Mononuclear cell (primary cell): ENCODE measurements around the gene ZNF764. TPM values are rescaled to one million over a fixed set of nuclear protein-coding genes. Genes with fewer than 3 reads are reported as not detected.
A peak's percentile ranks its signal among the peaks of the same experiment; 100 is the strongest.
"Not testable (repeated sequence)": the region's sequence is repeated elsewhere in the genome, so short reads cannot be mapped to it uniquely, and the experiment has no call there.

Source experiments
- H3K27me3 ChIP-seq: 2 replicates; pipeline ENCODE4 v1.6.0; 2011; ENCODE audit warnings: low read length, control low read depth; ENCODE audit not compliant: insufficient read depth
- H3K4me1 ChIP-seq: 2 replicates; pipeline ENCODE4 v1.5.1; 2011; ENCODE audit warnings: mild to moderate bottlenecking, low read length, control low read depth; ENCODE audit not compliant: insufficient read depth
- H3K4me3 ChIP-seq: 2 replicates; pipeline ENCODE4 v1.5.1; 2011; ENCODE audit warnings: mild to moderate bottlenecking, low read length, moderate library complexity
- H3K9me3 ChIP-seq: 2 replicates; pipeline ENCODE4 v1.5.1; 2011; ENCODE audit warnings: low read depth, mild to moderate bottlenecking, control low read depth, low read length
- total RNA-seq: library from RNA; depleted of rRNA; stranded (reverse); fragments of >200 nt; gene quantifications from one replicate; pipeline ENCODE4 v1.2.3, GENCODE V29; 2012

ZNF764 gene
- total RNA-seq, 1 donor: 10.5 TPM

DNA sequence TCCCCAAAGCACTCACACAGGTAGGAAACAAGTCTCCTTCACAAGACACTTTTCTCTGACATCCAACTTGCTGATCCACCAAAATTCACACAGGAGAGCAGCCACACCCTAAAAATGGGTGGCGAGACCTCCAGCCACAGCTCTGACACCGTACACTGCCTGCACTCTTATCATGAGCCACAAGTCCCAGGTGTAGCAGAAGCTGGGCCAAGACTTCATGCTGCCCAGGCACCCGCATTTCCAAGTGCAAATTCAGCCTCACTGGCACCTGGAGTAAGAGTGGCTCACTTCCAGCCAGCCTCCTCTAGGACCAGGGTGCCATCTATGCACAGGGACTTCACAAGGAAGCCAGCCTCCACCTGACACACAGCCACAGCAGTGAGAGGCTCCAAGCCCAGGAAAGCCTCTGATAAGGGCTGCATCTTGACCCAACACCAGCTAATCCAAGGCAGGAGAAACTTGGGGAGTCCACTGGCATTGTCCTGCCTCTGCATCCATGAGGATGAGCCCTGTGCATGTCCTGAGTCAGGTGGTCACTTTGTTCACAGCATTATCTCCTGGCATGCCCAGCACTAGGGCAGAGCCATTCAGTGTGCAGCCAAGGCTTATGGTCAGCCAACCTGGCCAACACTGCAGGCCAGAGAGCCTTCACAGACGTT is 29.2 kb downstream of the ZNF764 start:
- H3K9me3 ChIP-seq: no peaks in the 10 kb centered on the region
- no peaks in the 10 kb centered on the region for H3K27me3 ChIP-seq
- H3K4me1 ChIP-seq: peaks cover 35% of the 10 kb centered on the region
- H3K4me3 ChIP-seq: no peak overlapping the region

DNA sequence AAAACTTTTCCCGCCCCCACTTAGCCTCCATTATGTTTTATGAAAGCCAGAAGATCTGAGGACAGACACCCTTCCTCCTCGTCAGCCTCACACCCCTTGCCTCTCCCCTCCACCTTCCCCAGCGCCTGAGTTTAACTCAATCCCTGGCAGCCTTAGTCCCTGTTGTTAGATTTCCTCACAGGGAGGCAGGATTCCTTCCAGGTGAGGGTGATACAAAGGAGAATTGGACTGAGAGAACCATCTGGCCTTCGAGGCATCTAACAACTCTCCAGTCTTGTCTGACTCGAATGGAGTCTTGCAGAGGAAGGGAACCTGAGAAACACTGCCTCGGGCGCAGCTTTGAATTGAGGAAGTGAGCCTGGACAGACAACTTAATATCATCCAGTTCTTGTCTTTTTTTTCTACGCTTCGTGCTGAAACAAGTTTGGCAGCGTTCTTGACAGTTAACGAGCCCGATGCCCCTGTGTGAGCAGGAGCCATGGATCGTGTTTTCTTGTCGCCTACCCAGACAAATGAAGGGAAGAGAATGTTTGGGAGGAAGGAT is 30.5 kb downstream of the ZNF764 start:
- H3K9me3 ChIP-seq: no peaks in the 10 kb centered on the region
- peaks cover 27% of the 10 kb centered on the region for H3K4me1 ChIP-seq
- H3K4me3 ChIP-seq: peak overlapping the region; percentile 74
- H3K27me3 ChIP-seq: no peaks in the 10 kb centered on the region

DNA sequence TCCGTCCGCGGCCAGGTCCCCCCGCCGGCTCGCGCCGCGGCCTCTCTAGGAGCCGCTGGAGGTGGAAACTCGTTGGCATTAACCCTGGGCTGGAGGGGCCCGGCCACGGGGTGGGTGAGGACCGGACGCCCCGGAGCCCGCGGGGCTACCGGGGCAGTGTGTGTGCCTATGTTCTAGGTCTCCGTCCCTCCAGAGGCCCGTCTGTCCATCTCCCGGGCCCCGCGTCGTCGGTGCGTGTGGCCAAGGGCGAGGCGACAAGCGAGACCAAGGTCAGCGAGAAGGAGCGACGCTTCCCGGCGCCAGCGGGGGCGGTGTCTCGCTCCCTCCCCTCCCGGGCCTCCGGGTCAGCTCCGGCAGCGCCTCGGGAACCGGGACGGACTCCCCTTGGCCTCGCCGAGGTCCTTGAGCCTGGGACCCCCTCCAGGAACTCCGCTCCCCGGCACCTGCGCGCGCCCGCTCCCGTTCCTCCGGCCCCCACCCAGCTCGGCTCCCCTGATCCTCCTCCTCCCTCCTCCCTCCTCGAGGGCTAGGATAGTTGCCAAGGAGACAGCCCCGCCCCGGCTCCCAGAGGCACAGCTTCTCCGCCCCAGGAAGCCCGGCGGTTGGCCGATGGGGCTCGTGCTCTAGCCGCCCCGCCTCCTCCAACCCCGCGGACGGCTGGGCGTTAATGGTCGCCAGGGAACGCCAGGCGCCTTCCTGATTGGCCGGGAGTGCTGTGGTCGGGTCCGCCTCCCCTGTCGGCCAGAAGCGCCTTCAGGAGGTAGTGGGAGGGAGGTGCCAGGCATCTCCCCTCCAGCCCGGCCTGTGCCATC is 31.1 kb downstream of the ZNF764 start:
- Histone ChIP-seq H3K4me1 (peaks cover 27% of the 10 kb centered on the region), H3K9me3 (no peaks in the 10 kb centered on the region), H3K4me3 (peak overlapping the region; percentile 74), H3K27me3 (no peaks in the 10 kb centered on the region)

DNA sequence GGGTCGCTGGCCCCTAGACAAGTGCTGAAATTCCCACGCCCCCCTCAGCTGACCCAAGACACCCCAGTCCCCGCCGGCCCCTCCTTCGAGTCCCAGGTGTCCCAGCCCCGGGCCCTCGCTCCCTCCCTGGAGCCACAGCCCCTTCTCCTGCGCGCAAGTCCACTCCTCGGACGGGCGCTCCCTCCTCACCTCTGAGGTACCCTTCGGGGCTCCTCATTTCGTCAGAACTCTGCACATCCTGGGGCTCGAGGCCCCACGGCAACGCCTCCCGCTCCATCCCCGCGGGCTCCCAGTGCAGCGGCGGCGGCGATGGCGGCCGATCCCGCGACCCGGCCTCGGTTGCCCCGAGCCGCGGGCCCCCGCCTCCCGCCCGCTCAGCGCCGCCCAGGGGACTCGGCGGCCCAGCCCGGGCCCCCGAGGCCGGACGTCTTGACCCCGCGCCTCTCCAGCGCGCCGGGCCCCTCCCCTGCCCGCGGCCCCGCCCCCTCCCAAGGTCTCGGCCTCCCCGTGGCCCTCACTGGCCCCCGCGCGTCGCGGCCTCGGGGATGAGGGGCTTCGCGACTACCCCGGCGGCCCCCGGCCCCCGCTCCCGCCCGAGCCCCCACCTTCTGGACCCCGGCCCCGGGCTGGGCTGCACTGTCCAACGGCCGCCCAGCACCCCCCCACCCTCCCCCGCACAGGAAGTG is 31.9 kb downstream of the ZNF764 start, which contains the start of gene ZNF768:
Gene ZNF768, minus strand, starts transcription at position 430 of the 686 bp plus-strand sequence. Its CDS starts 153 bp downstream, at position 277.
- Histone ChIP-seq H3K4me1 (peaks cover 27% of the 10 kb centered on the region), H3K27me3 (no peaks in the 10 kb centered on the region), H3K9me3 (no peaks in the 10 kb centered on the region), H3K4me3 (peak within 1 kb of the TSS; percentile 74)

DNA sequence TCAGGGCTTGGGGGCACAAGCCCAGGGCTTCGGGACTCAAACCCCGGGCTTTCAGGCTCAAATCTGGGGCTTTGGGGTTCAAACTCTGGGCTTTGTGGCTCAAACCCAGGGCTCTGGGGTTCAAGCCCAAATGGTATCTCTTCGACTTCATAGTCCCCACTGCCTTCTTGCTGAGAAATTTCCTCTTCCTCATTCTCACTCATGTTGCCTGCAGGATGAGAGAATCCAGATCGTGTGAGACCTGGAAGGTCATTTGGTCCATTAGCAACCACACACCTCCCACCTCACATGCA is 32.4 kb downstream of the ZNF764 start:
- Histone ChIP-seq H3K27me3 (no peaks in the 10 kb centered on the region), H3K4me1 (peaks cover 27% of the 10 kb centered on the region), H3K9me3 (no peaks in the 10 kb centered on the region), H3K4me3 (peak overlapping the region; percentile 74)

DNA sequence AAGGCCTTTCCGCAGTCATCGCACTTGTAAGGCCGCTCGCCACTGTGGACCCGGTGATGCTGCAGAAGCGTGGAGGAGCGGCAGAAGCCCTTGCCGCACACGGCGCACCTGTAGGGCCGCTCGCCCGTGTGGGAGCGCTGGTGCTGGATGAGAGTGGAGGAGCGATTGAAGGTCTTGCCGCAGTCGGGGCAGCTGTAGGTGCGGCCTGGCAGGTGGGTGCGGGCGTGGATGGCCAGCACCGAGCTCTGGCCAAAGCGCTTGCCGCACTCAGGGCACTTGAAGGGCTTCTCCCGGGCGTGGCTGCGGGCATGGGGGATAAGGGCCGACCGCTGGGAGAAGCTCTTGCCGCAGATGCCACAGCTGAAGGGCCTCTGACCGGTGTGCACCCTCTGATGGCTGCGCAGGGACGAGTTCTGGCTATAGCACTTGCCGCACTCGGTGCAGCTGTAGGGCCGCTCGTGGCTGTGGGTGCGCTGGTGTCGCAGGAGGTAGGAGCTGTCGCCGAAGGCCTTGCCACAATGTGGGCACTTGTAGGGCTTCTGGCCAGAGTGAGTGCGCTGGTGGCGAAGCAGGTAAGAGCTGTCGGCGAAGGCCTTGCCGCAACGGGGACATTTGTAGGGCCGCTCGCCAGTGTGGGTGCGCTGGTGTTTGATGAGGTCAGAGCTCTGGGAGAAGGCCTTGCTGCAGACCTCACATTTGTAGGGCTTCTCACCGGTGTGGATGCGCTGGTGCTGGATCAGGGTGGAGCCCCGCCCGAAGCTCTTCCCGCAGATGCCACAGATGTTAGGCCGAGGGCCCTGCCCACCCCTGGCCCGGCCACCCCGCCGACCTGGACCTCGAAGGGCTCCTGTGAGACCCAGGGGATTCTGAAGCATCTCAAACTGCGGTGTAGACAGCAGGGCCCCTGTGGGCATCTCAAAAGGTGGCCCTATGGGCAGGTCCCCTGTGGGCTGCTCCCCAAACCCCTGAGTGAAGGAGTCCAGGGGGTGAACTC is 33.3 kb downstream of the ZNF764 start:
- Histone ChIP-seq H3K4me1 (peaks cover 27% of the 10 kb centered on the region), H3K27me3 (no peaks in the 10 kb centered on the region), H3K9me3 (no peaks in the 10 kb centered on the region), H3K4me3 (no peak overlapping the region)

DNA sequence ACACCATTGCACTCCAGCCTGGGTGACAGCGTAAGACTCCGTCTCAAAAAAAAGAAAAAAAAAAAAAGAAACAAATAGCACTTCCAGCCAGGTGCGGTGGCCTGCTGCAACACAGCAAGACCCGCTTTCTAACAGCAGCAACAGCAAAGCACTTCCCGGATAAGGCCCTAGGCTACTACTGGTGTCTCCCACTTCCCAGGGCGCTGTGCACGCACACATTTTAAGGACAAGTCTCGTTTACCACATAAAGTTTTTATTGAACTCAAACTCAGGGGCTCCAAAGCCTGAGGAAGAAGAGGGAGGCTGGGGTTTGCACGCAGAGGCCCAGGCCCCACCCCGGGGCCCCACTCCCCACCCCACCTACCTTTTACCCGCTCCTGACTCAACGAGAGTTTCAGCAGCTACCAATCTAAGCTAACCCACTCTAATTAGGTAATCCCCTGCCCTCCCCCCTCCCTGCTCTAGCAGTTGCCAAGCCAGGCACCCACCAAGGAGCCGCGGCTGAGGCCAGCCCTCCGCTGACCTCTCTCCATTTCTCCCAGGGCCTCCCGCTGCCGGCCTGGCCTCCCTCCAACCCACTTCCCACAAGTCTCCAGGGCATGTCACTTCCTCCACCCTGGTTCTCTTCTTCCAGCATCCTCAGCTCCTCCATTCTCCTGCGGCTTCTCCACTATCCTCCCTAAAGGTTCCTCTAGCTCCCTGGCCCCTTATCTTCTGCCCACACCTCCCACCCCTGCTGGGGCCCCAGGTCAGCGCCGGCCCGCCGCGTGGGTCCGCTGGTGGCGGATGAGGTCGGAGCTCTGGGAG is 34.2 kb downstream of the ZNF764 start:
- H3K9me3 ChIP-seq: no peaks in the 10 kb centered on the region
- no peaks in the 10 kb centered on the region for H3K27me3 ChIP-seq
- H3K4me3 ChIP-seq: no peak overlapping the region
- peaks cover 27% of the 10 kb centered on the region for H3K4me1 ChIP-seq

DNA sequence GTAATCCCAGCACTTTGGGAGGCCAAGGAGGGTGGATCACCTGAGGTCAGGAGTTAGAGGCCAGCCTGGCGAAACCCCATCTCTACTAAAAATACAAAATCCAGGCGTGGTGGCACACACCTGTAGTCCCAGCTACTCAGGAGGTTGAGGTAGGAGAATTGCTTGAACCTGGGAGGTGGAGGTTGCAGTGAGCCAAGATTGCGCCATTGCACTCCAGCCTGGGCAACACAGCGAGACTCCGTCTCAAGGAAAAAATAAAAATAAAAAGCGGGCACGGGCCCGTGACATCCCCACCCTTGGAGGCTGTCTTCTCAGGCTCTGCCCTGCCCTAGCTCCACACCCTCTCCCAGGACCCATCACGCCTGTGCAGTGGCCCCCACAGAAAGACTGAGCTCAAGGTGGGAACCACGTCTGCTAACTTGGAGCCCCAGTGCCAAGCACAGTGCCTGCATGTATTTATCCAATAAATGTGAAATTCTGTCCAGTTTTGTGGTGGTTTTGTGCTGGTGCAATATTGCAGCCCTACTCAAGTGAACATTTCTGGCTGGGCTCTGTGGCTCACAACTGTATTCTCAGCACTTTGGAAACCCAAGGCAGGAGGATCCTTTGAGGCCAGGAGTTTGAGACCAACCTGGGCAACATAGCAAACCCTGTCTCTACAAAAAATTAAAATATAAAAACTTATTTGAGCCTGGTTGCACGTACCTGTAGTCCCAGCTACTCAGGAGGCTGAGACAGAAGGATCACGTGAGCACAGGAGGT is 35.3 kb downstream of the ZNF764 start:
- not testable (repeated sequence) for H3K4me3 ChIP-seq, H3K27me3 ChIP-seq, H3K9me3 ChIP-seq
- peaks cover 16% of the 10 kb centered on the region for H3K4me1 ChIP-seq

DNA sequence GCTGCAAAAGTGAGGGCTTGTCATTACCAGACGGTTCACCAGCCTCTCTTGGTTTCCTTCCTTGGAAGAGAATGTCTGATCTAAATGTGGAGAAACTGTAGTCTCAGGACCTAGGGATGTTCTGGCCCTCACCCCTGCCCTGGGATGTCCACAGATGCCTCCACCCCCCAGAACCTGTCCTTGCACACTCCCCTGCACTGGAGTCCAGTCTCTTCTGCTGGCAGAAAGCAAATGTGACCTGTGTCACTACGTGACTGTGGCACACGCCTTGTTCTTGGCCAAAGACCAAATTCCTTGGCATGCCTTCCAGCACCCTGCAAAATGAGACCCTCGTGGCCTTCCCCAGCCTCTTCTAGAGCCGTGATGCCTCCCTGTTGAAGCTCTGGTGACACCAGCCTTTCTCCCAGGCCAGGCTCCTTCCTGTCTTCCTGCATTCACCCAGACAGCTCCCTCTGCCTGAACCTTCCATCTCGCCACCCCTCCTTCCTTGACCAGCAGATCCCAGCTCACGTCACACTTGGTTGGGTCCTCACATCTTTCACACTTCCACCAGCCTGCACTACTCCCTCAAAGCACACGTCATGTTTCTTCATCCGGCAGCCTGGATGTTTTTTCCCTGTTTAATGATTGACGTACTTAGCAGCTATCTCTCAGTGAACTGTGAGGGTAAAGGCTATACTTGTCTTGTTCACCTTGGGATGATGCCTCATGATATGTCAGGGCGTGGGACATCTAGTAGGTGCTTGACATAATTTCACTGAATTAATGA is 36.1 kb downstream of the ZNF764 start:
- H3K4me1 ChIP-seq: peaks cover 10% of the 10 kb centered on the region
- no peaks in the 10 kb centered on the region for H3K27me3 ChIP-seq
- H3K4me3 ChIP-seq: no peak overlapping the region
- H3K9me3 ChIP-seq: no peaks in the 10 kb centered on the region

DNA sequence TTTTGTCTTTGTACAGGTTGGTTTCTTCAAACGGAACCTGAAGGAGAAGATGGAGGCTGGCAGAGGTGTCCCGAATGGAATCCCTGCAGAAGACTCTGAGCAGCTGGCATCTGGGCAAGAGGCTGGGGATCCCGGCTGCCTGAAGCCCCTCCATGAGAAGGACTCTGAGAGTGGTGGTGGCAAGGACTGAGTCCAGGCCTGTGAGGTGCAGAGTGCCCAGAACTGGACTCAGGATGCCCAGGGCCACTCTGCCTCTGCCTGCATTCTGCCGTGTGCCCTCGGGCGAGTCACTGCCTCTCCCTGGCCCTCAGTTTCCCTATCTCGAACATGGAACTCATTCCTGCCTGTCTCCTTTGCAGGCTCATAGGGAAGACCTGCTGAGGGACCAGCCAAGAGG is 36.7 kb downstream of the ZNF764 start:
- Histone ChIP-seq H3K4me1 (peaks cover 10% of the 10 kb centered on the region), H3K27me3 (no peaks in the 10 kb centered on the region), H3K4me3 (no peak overlapping the region), H3K9me3 (no peaks in the 10 kb centered on the region)

DNA sequence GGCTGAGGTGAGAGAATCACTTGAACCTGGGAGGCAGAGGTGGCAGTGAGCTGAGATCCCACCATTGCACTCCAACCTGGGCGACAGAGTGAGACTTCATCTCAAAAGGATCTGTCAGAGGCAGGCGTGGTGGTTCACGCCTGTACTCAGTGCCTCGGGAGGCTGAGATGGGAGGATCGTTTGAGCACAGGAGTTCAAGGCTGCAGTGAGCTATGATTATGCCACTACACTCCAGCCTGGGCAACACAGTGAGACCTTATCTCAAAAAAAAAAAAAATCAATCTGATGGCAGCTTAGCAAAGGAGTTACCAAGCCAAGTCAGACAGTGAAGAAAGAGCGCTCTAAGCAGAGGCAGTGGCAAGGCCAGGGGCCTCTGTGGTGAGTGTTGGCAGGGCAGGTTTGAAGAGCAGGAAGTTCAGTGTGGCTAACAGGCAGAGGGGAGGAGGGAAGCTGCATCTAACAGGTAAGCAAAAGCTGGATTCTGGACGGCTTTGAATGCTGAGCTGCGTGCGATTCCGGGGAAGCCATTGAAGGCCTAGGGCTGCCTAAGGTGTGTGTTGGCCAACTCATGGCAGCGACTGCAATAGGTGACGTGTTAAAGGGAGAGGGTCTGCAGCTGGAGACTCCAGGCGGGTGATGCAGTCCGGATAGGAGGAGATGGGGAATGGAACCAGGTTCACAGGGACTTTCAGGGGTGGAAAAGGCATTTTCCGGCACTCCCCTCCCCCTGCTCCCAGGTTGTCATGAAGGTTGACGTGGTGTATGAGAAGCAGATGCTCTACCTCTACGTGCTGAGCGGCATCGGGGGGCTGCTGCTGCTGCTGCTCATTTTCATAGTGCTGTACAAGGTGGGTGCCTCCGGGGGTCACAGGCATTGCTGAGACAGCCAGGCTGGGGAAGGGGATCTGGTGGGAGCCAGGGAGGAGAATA is 38.8 kb downstream of the ZNF764 start:
- H3K27me3 ChIP-seq: no peaks in the 10 kb centered on the region
- H3K4me1 ChIP-seq: no peaks in the 10 kb centered on the region
- H3K4me3 ChIP-seq: no peak overlapping the region
- no peaks in the 10 kb centered on the region for H3K9me3 ChIP-seq

DNA sequence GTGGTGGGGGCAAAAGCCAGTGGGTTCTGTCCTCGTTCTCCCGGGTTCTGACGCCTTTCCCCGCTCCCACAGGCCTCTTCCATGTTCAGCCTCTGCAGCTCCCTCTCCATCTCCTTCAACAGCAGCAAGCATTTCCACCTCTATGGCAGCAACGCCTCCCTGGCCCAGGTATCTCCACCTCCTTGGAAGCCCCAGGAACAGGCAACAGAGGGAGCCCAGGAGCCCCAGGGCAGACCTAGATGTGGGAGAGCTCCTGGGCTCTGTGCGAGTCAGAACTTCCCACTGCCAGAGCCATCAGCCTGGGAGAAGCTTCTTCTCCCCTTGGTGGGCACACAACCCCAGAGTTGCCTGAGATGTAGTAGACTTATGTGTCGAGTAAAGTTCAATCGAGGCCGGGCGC is 39.6 kb downstream of the ZNF764 start:
- Histone ChIP-seq H3K9me3 (no peaks in the 10 kb centered on the region), H3K4me3 (no peak overlapping the region), H3K27me3 (no peaks in the 10 kb centered on the region), H3K4me1 (no peaks in the 10 kb centered on the region)
